HG02852 (cell line): ENCODE data around the gene LIPG.
"Not testable (repeated sequence)": the region's sequence is repeated elsewhere in the genome, so short reads cannot be mapped to it uniquely, and the experiment has no call there.

Source experiments
- ATAC-seq: cut with Tn5 transposase; IDR thresholded peaks from one replicate; pipeline ENCODE4 v1.9.1; 2021; ENCODE audit warnings: mild to moderate bottlenecking, moderate library complexity; ENCODE audit not compliant: unreplicated experiment

The LIPG gene

DNA sequence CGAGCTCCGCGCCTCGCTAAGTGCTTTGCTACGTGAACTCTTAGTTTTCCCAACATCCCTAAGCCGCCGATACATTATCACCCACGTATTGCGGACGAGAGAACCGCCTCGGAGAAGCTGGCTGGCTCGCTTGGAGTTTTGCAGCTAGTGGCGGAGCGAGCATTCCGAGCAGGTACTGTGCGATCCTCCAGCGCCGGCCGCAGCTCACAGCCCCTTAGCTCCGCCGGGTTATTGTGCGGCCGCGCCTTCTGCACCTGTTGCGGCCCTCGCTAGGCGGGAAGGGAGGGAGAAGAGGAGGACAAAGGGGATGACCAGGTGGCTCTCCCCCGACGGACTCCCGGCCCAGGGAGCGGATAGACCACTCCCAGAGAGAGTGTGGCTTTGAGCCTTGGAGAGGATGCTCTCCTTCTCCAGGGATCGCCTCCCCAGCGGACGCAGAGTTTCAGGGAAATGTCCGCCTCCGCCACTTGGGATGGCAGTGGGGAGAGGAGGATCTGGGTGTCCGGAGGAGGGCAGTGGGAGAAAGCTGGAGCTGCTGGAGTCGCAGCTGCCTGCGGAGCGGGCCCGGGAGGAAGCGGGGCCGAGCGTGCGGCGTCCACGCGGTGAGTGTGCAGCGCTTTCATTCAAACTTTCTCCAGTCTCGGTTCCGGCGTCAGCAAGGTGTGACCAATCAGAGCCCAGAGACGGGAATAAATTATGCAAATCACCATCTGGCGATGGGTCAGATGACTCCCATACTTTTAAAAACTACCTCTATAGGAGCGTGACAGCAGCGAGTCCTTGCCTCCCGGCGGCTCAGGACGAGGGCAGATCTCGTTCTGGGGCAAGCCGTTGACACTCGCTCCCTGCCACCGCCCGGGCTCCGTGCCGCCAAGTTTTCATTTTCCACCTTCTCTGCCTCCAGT, at the start of gene LIPG:
LIPG (plus strand) TSS at position 769 of the 905 bp plus-strand sequence. CDS start 252 bp downstream, outside the sequence.
- peak; percentile 70 for ATAC-seq

DNA sequence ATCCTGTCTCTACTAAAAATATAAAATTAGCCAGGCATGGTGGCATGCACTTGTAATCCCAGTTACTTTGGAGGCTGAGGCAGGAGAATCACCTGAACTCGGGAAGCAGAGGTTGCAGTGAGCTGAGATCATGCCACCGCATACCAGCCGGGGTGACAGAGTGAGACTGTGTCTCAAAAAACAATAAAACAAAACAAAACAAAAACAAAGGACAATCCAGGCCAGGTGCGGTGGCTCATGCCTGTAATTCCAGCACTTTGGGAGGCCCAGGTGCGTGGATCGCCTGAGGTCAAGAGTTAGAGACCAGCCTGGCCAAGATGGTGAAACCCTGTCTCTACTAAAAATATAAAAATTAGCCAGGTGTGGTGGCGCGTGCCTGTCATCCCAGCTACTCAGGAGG, 49.0 kb upstream of the LIPG start:
- not testable (repeated sequence) for ATAC-seq

DNA sequence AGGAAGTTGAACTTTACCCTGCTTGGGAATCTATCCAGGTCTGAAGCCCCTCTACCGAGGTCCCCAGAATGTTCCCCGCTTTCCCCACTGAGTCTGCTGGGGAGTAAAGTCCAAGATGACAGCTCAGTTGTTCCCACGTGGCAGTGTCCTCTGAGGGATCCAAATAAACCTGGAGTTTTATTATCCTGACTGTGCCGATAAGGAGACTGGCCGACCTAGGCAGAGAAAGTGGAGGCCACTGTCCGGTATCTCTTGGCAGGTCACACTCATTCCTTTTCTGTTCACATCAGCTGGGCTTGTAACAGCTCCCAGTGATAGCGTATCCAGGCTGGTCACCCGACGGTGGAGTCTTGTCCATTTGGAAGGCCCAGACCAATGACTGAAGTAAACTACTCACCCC, 47.3 kb upstream of the LIPG start:
- no peak for ATAC-seq

DNA sequence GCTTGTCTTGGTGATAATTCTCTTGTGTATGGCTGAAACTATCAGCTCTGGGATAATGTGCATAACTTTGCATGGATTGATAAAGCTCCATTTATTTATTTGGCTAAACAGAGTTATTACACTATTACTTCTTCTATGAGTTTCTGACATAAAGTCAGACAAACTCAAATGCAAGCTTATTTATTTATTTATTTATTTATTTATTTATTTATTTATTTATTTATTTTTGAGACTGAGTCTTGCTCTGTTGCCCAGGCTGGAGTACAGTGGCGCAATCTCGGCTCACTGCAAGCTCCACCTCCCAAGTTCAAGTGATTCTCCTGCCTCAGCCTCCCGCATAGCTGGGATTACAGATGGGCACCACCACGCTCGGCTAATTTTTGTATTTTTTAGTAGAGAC, 46.9 kb upstream of the LIPG start:
- ATAC-seq, result not testable (repeated sequence)

DNA sequence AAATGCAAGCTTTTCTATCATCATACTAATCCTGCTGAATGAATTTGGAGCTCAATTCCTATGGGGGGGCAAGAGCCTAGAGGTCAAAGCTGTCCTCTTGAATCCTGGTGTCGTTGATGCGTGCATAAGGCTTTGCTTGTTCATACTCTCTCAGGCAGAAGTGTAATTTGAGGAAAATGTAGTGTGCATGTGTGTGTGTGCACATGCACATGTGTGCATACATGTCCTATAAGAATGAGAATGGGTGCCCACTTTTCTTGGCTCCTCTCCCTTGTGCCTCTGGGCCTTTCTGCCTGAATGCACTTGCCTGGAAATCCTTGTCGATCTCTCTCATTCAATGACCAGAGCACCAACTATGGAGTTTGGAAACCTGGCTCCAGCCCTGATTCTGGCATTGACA, 46.3 kb upstream of the LIPG start:
- no peak for ATAC-seq

DNA sequence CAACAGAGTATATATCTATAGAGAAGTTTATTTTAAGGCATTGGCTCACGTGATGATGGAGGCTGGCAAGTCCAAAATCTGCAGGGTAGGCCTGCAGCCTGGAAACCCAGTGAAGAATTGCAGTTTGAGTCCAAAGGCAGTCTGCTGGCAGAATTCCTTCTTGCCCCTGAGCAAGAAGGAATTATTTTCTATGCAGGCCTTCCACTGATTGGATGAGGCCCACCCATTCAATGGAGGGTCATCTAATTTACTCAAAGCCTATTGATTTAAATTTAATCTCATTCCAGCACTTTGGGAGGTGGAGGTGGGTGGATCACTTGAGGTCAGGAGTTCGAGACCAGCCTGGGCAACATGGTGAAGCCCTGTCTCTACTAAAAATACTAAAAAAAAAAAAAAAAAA, 44.4 kb upstream of the LIPG start:
- ATAC-seq, result no peak

DNA sequence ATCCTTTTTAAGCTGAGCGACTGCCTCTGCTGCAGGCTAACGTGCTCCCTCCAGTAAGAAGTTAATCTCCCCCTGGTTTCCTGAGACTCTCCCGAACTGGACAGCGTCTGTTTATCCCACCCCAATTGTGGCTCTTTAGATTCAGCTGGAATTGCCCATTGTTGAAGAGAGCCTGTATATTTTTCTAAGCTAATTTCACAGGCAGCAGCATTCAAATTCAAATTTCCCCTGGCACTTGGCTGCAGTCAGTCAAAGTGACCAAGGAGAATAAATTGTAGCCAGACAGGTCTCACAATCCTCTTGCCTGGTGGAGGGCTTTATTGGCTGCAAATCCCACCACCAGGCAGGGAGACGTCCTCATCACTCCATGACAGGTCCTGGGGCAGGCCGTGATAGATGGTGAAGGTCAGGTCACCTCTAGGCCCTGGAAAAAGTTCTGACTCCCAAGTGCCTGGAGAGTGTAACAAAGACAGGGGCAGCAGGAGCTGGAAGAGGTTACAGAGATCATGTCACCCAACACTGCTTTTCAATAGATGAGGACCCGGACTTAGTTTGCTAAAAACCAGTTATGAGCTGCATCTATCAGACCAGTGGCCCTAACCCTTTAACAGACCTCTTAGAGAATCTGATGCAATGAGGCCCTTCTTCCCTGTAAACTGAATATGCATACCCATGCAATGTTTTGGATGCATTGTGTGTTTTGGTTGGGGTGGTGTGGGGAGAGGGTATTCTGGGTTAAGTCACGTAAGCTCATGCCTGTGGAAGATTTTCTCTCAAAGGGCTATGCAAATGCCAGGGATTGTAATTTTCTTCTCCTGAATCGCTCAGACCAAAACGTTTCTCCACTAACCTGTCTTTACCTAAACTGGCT, 42.5 kb upstream of the LIPG start:
- no peak for ATAC-seq

DNA sequence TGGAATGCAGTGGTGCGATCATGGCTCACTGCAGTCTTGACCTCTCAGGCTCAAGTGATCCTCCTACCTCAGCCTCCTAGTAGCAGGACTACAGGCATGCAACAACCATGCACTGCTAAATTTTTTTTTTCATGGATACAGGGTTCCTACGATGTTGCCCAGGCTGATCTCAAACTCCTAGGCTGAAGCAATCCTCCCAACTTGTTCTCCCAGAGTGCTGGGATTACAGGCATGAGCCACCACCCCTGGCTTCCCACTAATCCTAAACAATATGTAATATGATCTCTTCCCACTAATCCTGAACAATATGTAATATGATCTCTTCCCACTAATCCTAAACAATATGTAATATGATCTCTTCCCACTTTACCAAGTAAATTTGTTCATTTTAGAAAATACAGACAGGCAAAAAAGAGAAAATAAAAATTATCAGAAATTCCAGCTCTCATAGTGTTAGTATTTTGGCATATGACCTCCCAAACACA, 41.2 kb upstream of the LIPG start:
- no peak for ATAC-seq

DNA sequence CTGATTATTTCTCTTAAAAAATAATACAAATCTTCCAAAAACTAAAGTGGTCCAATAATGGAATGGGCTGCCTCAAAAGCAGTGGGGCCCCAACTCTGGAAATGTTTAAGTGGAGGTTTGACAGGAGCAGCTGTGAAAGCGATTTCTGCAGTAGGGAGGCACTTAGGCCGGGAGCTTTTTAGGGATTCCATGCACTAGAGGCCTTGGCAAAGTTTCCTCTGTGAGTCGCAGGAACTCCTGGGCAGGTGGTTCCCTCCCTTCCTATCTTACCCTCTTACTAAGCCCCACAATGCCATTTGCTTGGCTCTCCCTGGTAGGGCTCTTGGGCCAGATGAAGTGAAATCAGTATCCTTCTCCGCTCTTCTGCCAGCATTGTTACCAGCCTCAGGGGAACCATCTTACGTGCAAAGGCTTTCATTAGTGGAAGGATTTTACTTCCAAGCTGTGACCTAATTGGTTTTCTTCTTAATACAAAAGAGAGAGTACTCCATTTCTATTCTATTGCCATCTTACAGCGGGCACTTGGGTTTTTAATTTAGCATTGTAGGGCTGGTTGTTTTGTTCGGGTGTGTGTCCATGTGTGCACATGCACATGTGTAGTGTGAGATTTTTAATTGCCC, 40.5 kb upstream of the LIPG start:
- no peak for ATAC-seq

DNA sequence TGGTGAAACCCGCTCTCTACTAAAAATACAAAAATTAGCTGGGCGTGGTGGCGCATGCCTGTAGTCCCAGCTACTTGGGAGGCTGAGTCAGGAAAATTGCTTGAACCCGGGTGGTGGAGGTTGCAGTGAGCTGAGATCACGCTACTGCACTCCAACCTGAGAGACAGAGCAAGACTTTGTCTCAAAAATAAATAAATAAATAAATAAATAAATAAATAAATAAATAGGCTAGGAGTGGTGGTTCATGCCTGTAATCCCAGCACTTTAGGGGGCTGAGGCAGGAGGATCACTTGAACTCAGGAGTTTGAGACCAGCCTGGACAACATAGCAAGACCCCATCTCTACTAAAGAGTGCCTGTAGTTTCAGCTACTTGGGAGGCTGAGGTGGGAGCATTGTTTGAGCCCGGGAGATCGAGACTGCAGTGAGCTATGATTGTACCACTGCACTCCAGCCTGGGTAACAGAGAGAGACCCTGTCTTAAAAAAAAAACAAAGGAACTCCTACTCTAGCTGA, 38.2 kb upstream of the LIPG start:
- ATAC-seq, result not testable (repeated sequence)

DNA sequence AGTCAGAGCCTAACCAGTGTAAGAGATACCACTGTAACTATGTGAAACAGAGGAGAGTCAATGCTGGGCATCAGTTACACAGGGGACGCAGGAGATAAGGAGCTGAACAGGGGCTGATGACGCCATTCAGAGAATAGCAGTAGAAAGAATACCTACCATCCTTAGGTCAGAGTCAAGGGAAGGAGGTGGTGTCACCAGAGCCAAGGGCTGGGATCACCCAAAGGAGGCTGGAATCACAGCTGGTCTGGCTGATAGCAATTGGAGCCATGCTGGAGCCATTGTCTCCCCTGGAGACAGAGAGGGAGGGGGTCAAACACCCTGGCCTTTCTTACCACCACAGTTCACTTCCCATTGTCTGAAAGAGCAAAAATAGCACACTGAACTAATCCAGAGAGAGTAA, 37.5 kb upstream of the LIPG start:
- no peak for ATAC-seq

DNA sequence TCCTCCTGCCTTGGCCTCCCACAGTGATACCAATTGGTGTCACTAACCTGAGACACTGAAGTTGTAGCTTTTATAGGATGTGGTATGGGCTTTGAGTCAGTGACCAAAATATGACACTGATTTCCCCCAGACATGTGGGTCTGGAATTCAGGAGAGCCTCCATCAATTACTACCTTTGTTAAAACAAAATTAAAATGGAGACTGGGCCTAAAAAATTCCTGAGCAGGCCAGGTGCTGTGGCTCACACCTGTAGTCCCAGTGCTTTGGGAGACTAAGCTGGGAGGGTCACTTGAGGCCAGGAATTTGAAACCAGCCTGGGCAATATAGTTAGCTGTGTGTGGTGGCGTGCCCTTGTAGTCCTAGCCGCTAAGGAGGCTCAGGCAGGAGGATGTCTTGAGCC, 36.9 kb upstream of the LIPG start:
- no peak for ATAC-seq

DNA sequence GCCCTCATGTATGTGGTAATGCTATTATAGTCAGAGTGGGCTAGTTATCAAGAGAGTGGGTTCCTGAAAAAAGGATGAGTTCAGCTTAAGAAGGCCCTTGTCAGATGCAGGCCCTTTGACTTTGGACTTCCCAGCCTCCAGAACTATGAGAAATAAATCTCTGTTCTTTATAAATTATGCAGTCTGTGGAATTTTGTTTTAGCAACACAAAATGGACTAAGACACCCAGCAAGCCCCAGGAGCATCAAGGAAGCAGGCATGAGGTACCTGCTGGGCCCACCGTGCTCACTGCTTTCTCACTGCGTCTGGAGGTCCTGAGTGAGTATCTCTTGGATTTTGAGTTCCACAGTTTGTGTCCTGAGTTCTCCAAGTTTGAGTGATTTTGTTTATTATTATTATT, 35.9 kb upstream of the LIPG start:
- no peak for ATAC-seq

DNA sequence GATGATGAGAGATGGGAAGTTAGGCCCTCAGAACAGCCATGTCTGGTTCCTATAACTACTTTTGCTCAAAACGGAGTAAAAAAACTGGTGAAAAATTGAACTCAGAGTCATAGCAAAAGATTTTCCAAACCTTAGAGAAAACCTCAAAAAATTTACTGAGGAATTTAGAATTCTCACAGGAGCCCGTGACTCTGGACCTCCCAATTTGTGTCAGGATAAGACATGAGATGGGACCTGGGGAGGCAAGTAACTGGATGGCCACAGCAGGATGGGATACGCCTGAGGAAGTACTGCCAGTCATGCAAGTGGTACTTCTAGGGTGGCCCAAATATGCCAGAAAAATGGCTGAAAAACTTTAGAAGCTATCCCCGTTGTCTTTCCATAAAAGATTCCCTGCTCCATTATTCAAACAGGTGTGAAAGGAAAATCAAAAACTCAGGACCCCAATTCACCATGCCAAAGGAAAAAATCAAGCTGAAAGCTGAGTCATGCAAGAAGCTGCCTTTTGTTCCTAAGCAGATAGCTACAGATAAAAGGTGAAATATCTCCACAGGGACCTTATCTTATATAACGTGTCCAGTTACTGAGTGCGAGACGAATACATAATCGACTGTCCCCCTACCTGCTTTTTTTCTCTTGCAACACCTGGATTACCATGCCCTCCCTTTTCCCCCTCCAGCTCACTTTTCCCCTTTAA, 34.1 kb upstream of the LIPG start:
- ATAC-seq, result no peak

DNA sequence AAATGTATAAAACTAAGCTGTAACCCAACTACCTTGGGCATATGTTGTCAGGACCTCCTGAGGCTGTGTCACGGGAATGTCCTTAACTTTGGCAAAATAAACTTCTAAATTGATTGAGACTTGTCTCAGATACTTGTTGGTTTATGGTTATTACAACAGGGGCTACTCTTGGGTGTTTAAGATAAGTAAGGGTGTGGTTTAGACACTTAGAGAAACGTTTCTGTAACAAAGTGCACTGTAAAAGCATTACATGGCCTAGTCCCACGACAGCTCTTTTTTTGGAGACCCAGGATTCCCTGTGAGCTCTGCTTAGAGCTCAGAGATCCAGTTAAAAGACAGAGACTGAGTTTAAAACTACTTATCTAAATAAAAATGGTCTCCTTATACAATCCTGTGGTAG, 32.3 kb upstream of the LIPG start:
- ATAC-seq, result no peak

DNA sequence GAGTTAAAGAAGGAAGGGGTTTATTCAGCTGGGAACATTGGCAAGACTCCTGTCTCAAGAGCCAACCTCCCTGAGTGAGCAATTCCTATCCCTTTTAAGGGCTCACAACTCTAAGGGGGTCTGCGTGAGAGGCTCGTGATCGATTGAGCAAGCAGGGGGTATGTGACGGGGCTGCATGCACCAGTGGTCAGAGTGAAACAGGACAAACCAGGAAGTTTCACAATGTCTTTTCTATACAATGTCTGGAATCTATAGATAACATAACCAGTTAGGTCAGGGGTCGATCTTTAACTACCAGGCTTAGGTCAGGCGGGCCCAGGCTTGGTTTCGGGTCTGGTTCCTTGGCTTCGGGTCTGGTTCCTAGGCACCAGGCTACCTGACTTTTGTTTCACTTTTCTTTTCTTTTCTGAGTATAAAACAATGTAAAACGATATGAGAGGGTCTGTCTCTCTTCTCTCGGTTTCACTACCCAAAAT, 30.1 kb upstream of the LIPG start:
- no peak for ATAC-seq

DNA sequence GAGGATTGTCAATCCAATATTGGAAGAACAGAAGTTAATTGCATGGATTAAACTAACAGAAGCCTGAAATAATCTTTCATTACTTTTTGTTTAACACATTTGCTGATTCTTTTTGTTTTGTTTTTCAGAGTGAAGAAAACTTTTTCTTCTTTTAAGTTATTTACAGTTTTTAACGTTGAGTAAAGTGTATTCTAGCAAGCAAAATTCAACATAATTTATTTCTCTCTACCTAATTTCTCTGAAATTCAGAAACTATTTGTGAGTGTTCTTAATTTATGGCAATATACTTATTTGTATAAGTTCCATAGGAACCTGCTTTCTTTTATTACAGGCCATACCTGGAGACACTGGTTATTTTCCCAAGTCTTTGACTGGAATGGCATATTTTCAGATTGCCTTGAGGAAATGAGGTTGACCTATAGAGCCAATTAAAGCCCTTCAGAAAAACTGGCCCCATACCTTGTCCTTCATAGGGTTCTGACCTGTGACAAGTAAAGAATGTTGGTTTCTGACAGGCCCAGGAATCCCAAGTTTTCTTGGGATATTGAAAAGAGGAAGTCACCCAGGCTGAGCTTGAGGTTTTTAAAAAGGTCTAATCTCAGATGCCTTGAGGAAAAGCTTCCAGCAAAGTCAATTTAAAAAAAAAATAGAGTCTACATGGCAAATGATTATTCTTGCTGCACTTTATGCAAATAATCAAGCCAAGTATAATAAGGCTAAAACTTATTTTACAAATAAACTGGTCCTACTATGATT, 26.8 kb upstream of the LIPG start:
- ATAC-seq, result no peak

DNA sequence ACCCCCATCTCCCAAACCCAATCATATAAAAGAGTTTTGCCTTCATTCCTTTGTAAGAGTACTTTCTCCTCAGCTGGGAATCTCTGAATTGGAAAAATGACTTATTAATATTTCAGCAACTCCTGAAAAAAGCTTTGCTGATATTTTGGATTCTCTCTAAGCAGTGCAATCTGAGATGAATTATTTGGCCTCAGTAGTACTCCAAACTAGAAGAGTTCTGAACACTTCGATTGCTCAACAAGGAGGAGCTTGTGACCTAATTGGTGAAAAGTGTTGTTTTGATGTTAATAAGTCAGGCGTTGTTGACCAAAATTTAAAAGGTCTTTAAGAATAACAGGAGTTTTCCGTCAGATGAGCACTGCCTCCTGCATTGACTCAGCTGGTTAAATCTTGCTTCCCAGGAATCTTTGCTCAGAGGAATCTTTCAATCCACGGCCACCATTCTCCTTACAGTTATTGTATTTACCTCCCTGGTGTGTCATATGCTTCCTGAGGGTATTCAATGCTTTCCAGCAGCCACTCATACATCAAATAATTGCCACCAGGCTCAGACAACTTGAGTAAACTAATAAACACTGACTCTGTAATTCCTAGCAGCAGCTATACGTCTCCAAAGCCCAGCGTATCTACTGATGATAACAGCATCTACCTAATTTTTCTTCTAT, 24.5 kb upstream of the LIPG start:
- no peak for ATAC-seq

DNA sequence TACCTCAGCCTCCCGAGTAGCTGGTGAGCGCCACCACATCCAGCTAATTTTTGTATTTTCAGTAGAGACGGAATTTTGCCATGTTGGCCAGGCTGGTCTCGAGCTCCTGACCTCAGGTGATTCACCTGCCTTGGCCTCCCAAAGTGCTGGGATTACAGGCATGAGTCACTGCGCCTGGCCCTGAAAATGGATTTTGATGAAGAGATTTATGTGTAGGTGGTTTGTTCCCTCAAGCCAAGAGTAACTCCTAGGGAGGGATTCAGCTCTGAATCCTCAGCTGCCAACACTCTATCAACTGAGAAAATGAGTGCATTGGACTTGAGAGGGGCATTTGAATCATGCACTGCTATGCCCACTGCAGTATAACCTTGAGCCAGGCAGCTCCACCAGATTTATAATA, 17.5 kb upstream of the LIPG start:
- no peak for ATAC-seq
